Measurements from ENCODE around the gene SEZ6.

- TF ChIP-seq EZH2 (IDR thresholded peaks at IDR 0.05; ENCODE audit: borderline replicate concordance, low read depth, low read length, poor library complexity, severe bottlenecking) (no peak), CTCF (conservative IDR thresholded peaks at IDR 0.05; ENCODE audit: low read depth, low read length) (no peak)
These were observed 54.3 kb downstream of the SEZ6 start, which contains the start of gene PHF12 for GRCh38 chr17:28951428-28951990.
